CD4-positive, alpha-beta T cell treated with Interleukin-17A for 1 hour (primary cell): Measurements from ENCODE around the gene COLGALT1.
"Not testable (repeated sequence)": the region's sequence is repeated elsewhere in the genome, so short reads cannot be mapped to it uniquely, and the experiment has no call there.

Source experiments
- DNase-seq: peaks from one replicate; pipeline ENCODE4 v3.0.0-alpha.2; 2020

COLGALT1 gene

GRCh38 chr19:17555480-17555928 is at the start of gene COLGALT1:
Gene COLGALT1, plus strand, starts transcription at chr19:17555649. Its CDS starts 65 bp downstream, at chr19:17555714.
- peak; percentile 97 for DNase-seq

- DNase-seq = no peak
Observed at GRCh38 chr19:17506745-17507144, 48.7 kb upstream of the COLGALT1 start.

GRCh38 chr19:17508558-17508933 is 46.9 kb upstream of the COLGALT1 start:
- DNase-seq = not testable (repeated sequence)

- DNase-seq = no peak
Observed at GRCh38 chr19:17510220-17510993, 45.0 kb upstream of the COLGALT1 start.

- peak; percentile 90 for DNase-seq
Observed at GRCh38 chr19:17511724-17512573, 43.5 kb upstream of the COLGALT1 start.

GRCh38 chr19:17512574-17512939 is 42.9 kb upstream of the COLGALT1 start:
- DNase-seq = no peak

GRCh38 chr19:17515408-17516149 is 39.9 kb upstream of the COLGALT1 start:
- no peak for DNase-seq

- DNase-seq = no peak
Observed at GRCh38 chr19:17517898-17518297, 37.6 kb upstream of the COLGALT1 start.

GRCh38 chr19:17518654-17519053 is 36.8 kb upstream of the COLGALT1 start:
- DNase-seq = not testable (repeated sequence)

GRCh38 chr19:17519967-17520366 is 35.5 kb upstream of the COLGALT1 start:
- DNase-seq = no peak

GRCh38 chr19:17520865-17521264 is 34.6 kb upstream of the COLGALT1 start:
- no peak for DNase-seq

- peak; percentile 54 for DNase-seq
Observed at GRCh38 chr19:17522988-17523872, 32.2 kb upstream of the COLGALT1 start.

- no peak for DNase-seq
Observed at GRCh38 chr19:17524651-17525050, 30.8 kb upstream of the COLGALT1 start.

- no peak for DNase-seq
Observed at GRCh38 chr19:17525141-17525540, 30.3 kb upstream of the COLGALT1 start.

GRCh38 chr19:17526922-17527321 is 28.5 kb upstream of the COLGALT1 start:
- DNase-seq = no peak

- no peak for DNase-seq
Observed at GRCh38 chr19:17527326-17527725, 28.1 kb upstream of the COLGALT1 start.

GRCh38 chr19:17528610-17529009 is 26.8 kb upstream of the COLGALT1 start:
- DNase-seq = no peak

- DNase-seq = no peak
Observed at GRCh38 chr19:17529239-17530158, 25.9 kb upstream of the COLGALT1 start.

- no peak for DNase-seq
Observed at GRCh38 chr19:17530586-17530985, 24.9 kb upstream of the COLGALT1 start.

GRCh38 chr19:17532116-17532515 is 23.3 kb upstream of the COLGALT1 start:
- DNase-seq = no peak

GRCh38 chr19:17532557-17532956 is 22.9 kb upstream of the COLGALT1 start:
- no peak for DNase-seq
